Panc1 (cell line): ENCODE results near the gene HINFP. TPM values are rescaled to one million over a fixed set of nuclear protein-coding genes. Genes with fewer than 3 reads are reported as not detected.

Experiments used
- ATAC-seq: fragments of 200-7000 bp; cut with Tn5 transposase; 2 replicates; pipeline ENCODE4 v1.9.1; 2020; ENCODE audit warnings: mild to moderate bottlenecking, moderate library complexity
- BruUV-seq: library from RNA; stranded (reverse); fragments of 400-500 nt; replicated peaks from 2 replicates; lab custom pipeline; 2021; lab: Mats Ljungman, UMichigan
- CTCF ChIA-PET: fragments of 300-600 bp; sonication (Branson Sonifier 250); formaldehyde crosslinking; loops from one replicate; lab custom pipeline; 2022; ENCODE audit warnings: antibody characterized with exemption; lab: Charles Lee
- POLR2A ChIA-PET: fragments of 300-600 bp; sonication (Branson Sonifier 250); formaldehyde crosslinking; loops from one replicate; lab custom pipeline; 2022; ENCODE audit warnings: antibody characterized with exemption; lab: Charles Lee
- DNase-seq: peaks from one replicate; pipeline ENCODE4 v3.0.0-alpha.2; 2010; ENCODE audit warnings: low read depth, low spot score
- H3K27ac ChIP-seq: 2 replicates; pipeline ENCODE4 v1.5.1; 2011; ENCODE audit warnings: mild to moderate bottlenecking, low read length, inconsistent platforms
- H3K27me3 ChIP-seq: fragments of 200-500 bp; sonication (Bioruptor generic); 2 replicates; pipeline ENCODE4 v1.6.0; 2014; ENCODE audit warnings: low read length, inconsistent platforms; ENCODE audit not compliant: control insufficient read depth, insufficient read depth
- H3K36me3 ChIP-seq: fragments of 200-500 bp; sonication (Bioruptor generic); 2 replicates; pipeline ENCODE4 v1.5.1; 2014; ENCODE audit warnings: inconsistent platforms, mild to moderate bottlenecking, low read length, moderate library complexity; ENCODE audit not compliant: control insufficient read depth, insufficient read depth
- H3K4me1 ChIP-seq: 2 replicates; pipeline ENCODE4 v1.5.1; 2011; ENCODE audit warnings: inconsistent platforms, mild to moderate bottlenecking, low read length, moderate library complexity; ENCODE audit not compliant: control insufficient read depth, insufficient read depth
- H3K4me3 ChIP-seq, 2 experiments: 2 replicates each; pipeline ENCODE4 v1.5.1; 2011 to 2012; ENCODE audit warnings: low read depth in 2 of 2, low read length in 2 of 2, mild to moderate bottlenecking in 2 of 2, inconsistent platforms in 1 of 2, moderate library complexity in 1 of 2
- H3K9me3 ChIP-seq: fragments of 200-500 bp; sonication (Bioruptor generic); 2 replicates; pipeline ENCODE4 v1.5.1; 2014; ENCODE audit warnings: low read depth, mild to moderate bottlenecking, inconsistent platforms, low read length, moderate library complexity; ENCODE audit not compliant: control insufficient read depth, insufficient read depth
- POLR2AphosphoS5 ChIP-seq: IDR thresholded peaks from 2 replicates; pipeline ENCODE4 v1.6.1; 2012; ENCODE audit warnings: mild to moderate bottlenecking, low read depth, low read length, moderate library complexity
- SIN3A ChIP-seq: IDR thresholded peaks from 2 replicates; pipeline ENCODE4 v1.6.1; 2012; ENCODE audit warnings: low read depth, mild to moderate bottlenecking, low read length, moderate library complexity, borderline replicate concordance; ENCODE audit not compliant: insufficient read depth
- TCF7L2 ChIP-seq: IDR thresholded peaks from 2 replicates; pipeline ENCODE4 v1.6.1; 2011; ENCODE audit warnings: mild to moderate bottlenecking, low read depth, low read length, inconsistent platforms
- in situ Hi-C: cut with HindIII; loops from 2 replicates; pipeline ENCODE4 v1.10.0; 2016; ENCODE audit warnings: low sequenced_read_pairs, low pct_unique_long_range_greater_than_20kb
- intact Hi-C: fragments of 100-400 bp; cut with micrococcal nuclease; formaldehyde crosslinking; loops from one replicate; pipeline ENCODE4 v1.10.0; 2022; ENCODE audit not compliant: unreplicated experiment
- total RNA-seq: library from RNA; stranded (reverse); gene quantifications from one replicate; pipeline ENCODE4 v1.2.1, GENCODE V29; 2021; ENCODE audit not compliant: unreplicated experiment
- TF ChIP-seq, protein P1 (sequence below): fragments of 450-650 bp; IDR thresholded peaks from 2 replicates; pipeline ENCODE4 v1.5.1; 2017; ENCODE audit warnings: mild to moderate bottlenecking
- TF ChIP-seq, protein P2 (sequence below), 2 experiments: IDR thresholded peaks; 2 replicates each; pipeline ENCODE4 v1.6.1; 2011 to 2012; ENCODE audit warnings: low read depth in 2 of 2, control low read depth in 1 of 2, low read length in 1 of 2, mild to moderate bottlenecking in 1 of 2, moderate library complexity in 1 of 2; ENCODE audit not compliant: insufficient read depth in 1 of 2

HINFP gene
- total RNA-seq, 1 experiment from 2014 or later: 52.7 TPM

DNA sequence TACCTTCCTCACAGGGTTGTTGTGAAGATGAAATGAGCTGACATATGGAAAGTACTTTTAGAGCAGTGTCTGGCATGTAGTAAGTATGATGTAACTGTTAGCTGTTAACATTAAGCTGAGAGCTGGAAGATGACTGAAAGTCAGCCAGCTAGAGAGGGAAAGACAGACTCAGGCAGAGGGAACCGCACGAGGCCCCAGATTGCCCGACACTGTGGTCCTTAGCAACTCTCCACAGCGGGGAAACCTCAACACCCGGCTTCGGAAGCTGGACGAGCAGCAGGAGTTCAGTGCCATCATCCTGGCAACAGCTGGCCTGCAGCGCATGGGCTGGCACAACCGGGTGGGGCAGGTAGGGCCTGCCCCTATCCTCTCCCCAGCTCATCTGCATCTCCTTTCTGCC lies 30.2 kb upstream of the HINFP start:
- ChIA-PET CTCF (interaction anchor here (0.6 kb wide), 1 partner anchor 249 kb away, joined by 3 read pairs; no protein-coding TSS in a partner anchor), POLR2A (interaction anchor here (0.9 kb wide), 1 partner anchor 11 kb away, joined by 3 read pairs; the partner anchor contains the start of gene DPAGT1)
- H3K27me3 ChIP-seq: no peaks in the 10 kb centered on the region
- DNase-seq (no peak), ATAC-seq (no peak)
- H3K27ac ChIP-seq: no peak overlapping the region
- no peaks in the 10 kb centered on the region for H3K9me3 ChIP-seq
- no TSS peak for BruUV-seq
- intact Hi-C loops: no loop called here
- H3K36me3 ChIP-seq: peaks cover 6% of the 10 kb centered on the region
- TF ChIP-seq, protein P1, sequence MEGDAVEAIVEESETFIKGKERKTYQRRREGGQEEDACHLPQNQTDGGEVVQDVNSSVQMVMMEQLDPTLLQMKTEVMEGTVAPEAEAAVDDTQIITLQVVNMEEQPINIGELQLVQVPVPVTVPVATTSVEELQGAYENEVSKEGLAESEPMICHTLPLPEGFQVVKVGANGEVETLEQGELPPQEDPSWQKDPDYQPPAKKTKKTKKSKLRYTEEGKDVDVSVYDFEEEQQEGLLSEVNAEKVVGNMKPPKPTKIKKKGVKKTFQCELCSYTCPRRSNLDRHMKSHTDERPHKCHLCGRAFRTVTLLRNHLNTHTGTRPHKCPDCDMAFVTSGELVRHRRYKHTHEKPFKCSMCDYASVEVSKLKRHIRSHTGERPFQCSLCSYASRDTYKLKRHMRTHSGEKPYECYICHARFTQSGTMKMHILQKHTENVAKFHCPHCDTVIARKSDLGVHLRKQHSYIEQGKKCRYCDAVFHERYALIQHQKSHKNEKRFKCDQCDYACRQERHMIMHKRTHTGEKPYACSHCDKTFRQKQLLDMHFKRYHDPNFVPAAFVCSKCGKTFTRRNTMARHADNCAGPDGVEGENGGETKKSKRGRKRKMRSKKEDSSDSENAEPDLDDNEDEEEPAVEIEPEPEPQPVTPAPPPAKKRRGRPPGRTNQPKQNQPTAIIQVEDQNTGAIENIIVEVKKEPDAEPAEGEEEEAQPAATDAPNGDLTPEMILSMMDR: no peak
- TF ChIP-seq POLR2AphosphoS5 (no peak), TCF7L2 (no peak), SIN3A (no peak)
- TF ChIP-seq, protein P2, sequence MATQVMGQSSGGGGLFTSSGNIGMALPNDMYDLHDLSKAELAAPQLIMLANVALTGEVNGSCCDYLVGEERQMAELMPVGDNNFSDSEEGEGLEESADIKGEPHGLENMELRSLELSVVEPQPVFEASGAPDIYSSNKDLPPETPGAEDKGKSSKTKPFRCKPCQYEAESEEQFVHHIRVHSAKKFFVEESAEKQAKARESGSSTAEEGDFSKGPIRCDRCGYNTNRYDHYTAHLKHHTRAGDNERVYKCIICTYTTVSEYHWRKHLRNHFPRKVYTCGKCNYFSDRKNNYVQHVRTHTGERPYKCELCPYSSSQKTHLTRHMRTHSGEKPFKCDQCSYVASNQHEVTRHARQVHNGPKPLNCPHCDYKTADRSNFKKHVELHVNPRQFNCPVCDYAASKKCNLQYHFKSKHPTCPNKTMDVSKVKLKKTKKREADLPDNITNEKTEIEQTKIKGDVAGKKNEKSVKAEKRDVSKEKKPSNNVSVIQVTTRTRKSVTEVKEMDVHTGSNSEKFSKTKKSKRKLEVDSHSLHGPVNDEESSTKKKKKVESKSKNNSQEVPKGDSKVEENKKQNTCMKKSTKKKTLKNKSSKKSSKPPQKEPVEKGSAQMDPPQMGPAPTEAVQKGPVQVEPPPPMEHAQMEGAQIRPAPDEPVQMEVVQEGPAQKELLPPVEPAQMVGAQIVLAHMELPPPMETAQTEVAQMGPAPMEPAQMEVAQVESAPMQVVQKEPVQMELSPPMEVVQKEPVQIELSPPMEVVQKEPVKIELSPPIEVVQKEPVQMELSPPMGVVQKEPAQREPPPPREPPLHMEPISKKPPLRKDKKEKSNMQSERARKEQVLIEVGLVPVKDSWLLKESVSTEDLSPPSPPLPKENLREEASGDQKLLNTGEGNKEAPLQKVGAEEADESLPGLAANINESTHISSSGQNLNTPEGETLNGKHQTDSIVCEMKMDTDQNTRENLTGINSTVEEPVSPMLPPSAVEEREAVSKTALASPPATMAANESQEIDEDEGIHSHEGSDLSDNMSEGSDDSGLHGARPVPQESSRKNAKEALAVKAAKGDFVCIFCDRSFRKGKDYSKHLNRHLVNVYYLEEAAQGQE (IDR thresholded peaks at IDR 0.05; ENCODE audit: insufficient read depth in 1 of 2, low read depth in 2 of 2, low read length in 1 of 2): no peak
- H3K4me3 ChIP-seq: no peak overlapping the region
- H3K4me1 ChIP-seq: peaks cover 18% of the 10 kb centered on the region
- in situ Hi-C loops: no loop called here

DNA sequence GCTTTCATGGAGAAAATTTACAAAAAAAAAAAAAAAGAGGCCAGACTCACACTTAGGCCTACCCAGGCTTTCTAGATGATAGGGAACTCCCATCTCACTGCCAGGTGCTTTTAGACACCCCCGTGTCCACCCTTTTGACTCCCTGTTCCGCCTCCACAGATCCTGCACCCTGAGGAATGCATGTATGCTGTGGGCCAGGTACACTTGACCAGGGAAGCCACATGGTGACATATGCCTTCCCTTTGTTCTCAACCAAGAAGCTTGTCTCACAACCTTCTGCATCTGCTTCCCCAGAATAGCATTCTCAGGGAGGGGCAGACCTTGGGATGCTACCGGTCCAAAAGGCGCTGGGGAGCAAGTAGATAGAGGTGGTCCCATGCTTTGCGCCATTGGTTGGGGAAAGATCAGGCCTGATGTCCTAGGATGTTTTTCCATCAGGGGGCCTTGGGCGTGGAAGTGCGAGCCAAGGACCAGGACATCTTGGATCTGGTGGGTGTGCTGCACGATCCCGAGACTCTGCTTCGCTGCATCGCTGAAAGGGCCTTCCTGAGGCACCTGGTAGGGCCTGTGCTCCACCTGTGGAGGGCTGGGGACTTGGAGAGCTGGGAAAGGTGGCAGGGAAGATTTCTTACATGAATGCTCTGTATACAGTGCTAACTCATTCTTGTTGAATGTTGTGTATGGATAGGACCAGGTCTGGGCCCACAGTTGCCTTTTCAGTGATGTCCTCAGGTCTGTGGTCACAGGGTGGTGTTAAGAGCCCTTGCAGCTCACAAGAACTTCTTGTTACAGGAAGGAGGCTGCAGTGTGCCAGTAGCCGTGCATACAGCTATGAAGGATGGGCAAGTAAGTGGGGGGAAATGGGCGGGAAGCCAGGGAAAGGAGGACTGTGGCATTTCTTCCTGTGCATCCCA lies 29.2 kb upstream of the HINFP start:
- H3K4me1 ChIP-seq: peaks cover 18% of the 10 kb centered on the region
- H3K27me3 ChIP-seq: no peaks in the 10 kb centered on the region
- POLR2A ChIA-PET: interaction anchor here (0.6 kb wide), 2 partner anchors 10 to 15 kb away, joined by 4 to 5 read pairs; partner anchors contain the start of gene DPAGT1
- intact Hi-C loops (no loop called here), in situ Hi-C loops (no loop called here)
- no peak for DNase-seq
- ATAC-seq: no peak
- CTCF ChIA-PET: no interaction called here
- no peaks in the 10 kb centered on the region for H3K9me3 ChIP-seq
- H3K36me3 ChIP-seq: peaks cover 6% of the 10 kb centered on the region
- TF ChIP-seq POLR2AphosphoS5: no peak; the same call in 1 of the 2 replicates
- TF ChIP-seq SIN3A: no peak
- TF ChIP-seq TCF7L2: no peak
- H3K4me3 ChIP-seq: peak overlapping the region; percentile 81 to 94
- no TSS peak for BruUV-seq
- peak overlapping the region; percentile 84 for H3K27ac ChIP-seq
